H9 (cell line): ENCODE data around the gene FNIP2. TPM values are rescaled to one million over a fixed set of nuclear protein-coding genes. Genes with fewer than 3 reads are reported as not detected.

ENCODE experiments used
- DNase-seq: peaks from one replicate; pipeline ENCODE4 v3.0.0-alpha.2; 2017
- H2AFZ ChIP-seq: one replicate; pipeline ENCODE4 v1.6.1; 2013; ENCODE audit warnings: mild to moderate bottlenecking, low read length, control low read depth, moderate library complexity
- H2AK5ac ChIP-seq: 2 replicates; pipeline ENCODE4 v1.6.1; 2013; ENCODE audit warnings: low read length, control low read depth, mixed read lengths; ENCODE audit not compliant: insufficient read length
- H2BK120ac ChIP-seq: one replicate; pipeline ENCODE4 v1.6.1; 2013; ENCODE audit warnings: low read depth, mild to moderate bottlenecking, low read length, control low read depth, inconsistent platforms; ENCODE audit not compliant: poor library complexity, severe bottlenecking
- H2BK12ac ChIP-seq: 2 replicates; pipeline ENCODE4 v1.6.1; 2013; ENCODE audit warnings: low read length, control low read depth, mixed read lengths, low read depth; ENCODE audit not compliant: insufficient read length
- H2BK15ac ChIP-seq: 2 replicates; pipeline ENCODE4 v1.6.1; 2013; ENCODE audit warnings: low read depth, low read length, control low read depth
- H2BK20ac ChIP-seq: one replicate; pipeline ENCODE4 v1.6.1; 2013; ENCODE audit warnings: low read depth, mild to moderate bottlenecking, low read length, control low read depth, inconsistent platforms; ENCODE audit not compliant: poor library complexity, severe bottlenecking
- H2BK5ac ChIP-seq: 2 replicates; pipeline ENCODE4 v1.6.1; 2013; ENCODE audit warnings: low read length, control low read depth, mixed read lengths; ENCODE audit not compliant: insufficient read length
- H3K14ac ChIP-seq: 2 replicates; pipeline ENCODE4 v1.6.1; 2013; ENCODE audit warnings: low read length, control low read depth; ENCODE audit not compliant: insufficient read depth
- H3K18ac ChIP-seq: 2 replicates; pipeline ENCODE4 v1.6.1; 2013; ENCODE audit warnings: low read depth, mild to moderate bottlenecking, mixed read lengths, low read length, control low read depth; ENCODE audit not compliant: insufficient read length
- H3K23ac ChIP-seq: 2 replicates; pipeline ENCODE4 v1.6.1; 2013; ENCODE audit warnings: low read length, control low read depth, mixed read lengths, low read depth; ENCODE audit not compliant: insufficient read length
- H3K23me2 ChIP-seq: 2 replicates; pipeline ENCODE4 v1.6.1; 2013; ENCODE audit warnings: low read depth, mild to moderate bottlenecking, mixed read lengths, low read length, control low read depth; ENCODE audit not compliant: insufficient read length, poor library complexity, severe bottlenecking
- H3K27ac ChIP-seq: 2 replicates; pipeline ENCODE4 v1.5.1; 2013; ENCODE audit warnings: low read length, control low read depth, mixed read lengths, low read depth; ENCODE audit not compliant: insufficient read length
- H3K27me3 ChIP-seq: 2 replicates; pipeline ENCODE4 v1.6.1; 2013; ENCODE audit warnings: low read length, control low read depth, inconsistent platforms; ENCODE audit not compliant: insufficient read depth
- H3K4ac ChIP-seq: 2 replicates; pipeline ENCODE4 v1.6.1; 2013; ENCODE audit warnings: low read depth, mild to moderate bottlenecking, control low read depth, inconsistent platforms, low read length, moderate library complexity
- H3K4me1 ChIP-seq: 2 replicates; pipeline ENCODE4 v1.6.1; 2013; ENCODE audit warnings: low read length, control low read depth, inconsistent platforms; ENCODE audit not compliant: insufficient read depth
- H3K4me2 ChIP-seq: 2 replicates; pipeline ENCODE4 v1.6.1; 2013; ENCODE audit warnings: low read length, control low read depth, mixed read lengths; ENCODE audit not compliant: insufficient read length, insufficient read depth
- H3K56ac ChIP-seq: 2 replicates; pipeline ENCODE4 v1.6.1; 2013; ENCODE audit warnings: low read depth, mild to moderate bottlenecking, mixed read lengths, low read length, control low read depth; ENCODE audit not compliant: insufficient read length
- H3K79me1 ChIP-seq: 2 replicates; pipeline ENCODE4 v1.6.1; 2013; ENCODE audit warnings: low read depth, mild to moderate bottlenecking, moderate library complexity, low read length, control low read depth, inconsistent platforms; ENCODE audit not compliant: insufficient read depth, poor library complexity, severe bottlenecking
- H3K79me2 ChIP-seq: 2 replicates; pipeline ENCODE4 v1.6.1; 2013; ENCODE audit warnings: low read length, control low read depth, inconsistent platforms; ENCODE audit not compliant: insufficient read depth
- H3K9ac ChIP-seq: 2 replicates; pipeline ENCODE4 v1.6.1; 2013; ENCODE audit warnings: low read length, control low read depth, mixed read lengths; ENCODE audit not compliant: insufficient read length; ENCODE audit errors: extremely low read depth
- H3K9me3 ChIP-seq: one replicate; pipeline ENCODE4 v1.6.1; 2013; ENCODE audit warnings: low read depth, low read length, inconsistent platforms; ENCODE audit not compliant: control insufficient read depth
- H3T11ph ChIP-seq: one replicate; pipeline ENCODE4 v1.6.1; 2013; ENCODE audit warnings: mild to moderate bottlenecking, low read length, control low read depth, inconsistent platforms
- H4K20me1 ChIP-seq: one replicate; pipeline ENCODE4 v1.6.1; 2013; ENCODE audit not compliant: control insufficient read depth, insufficient read length, insufficient read depth
- H4K5ac ChIP-seq: 2 replicates; pipeline ENCODE4 v1.6.1; 2013; ENCODE audit warnings: low read depth, mild to moderate bottlenecking, mixed read lengths, low read length, control low read depth; ENCODE audit not compliant: insufficient read length
- H4K8ac ChIP-seq: replicated peaks from 2 replicates; pipeline ENCODE4 v1.6.1; 2013; ENCODE audit warnings: low read length, control low read depth, mixed read lengths, low read depth; ENCODE audit not compliant: insufficient read length
- H4K91ac ChIP-seq: 2 replicates; pipeline ENCODE4 v1.6.1; 2013; ENCODE audit warnings: low read depth, mild to moderate bottlenecking, moderate library complexity, mixed read lengths, low read length, control low read depth; ENCODE audit not compliant: insufficient read length
- H3K27ac Mint-ChIP-seq, 3 experiments: 2 replicates in 2 of 3; 3 replicates in 1 of 3; pipeline ENCODE4 v1.8.0; 2020 to 2021; ENCODE audit warnings: mixed read lengths in 3 of 3, mild to moderate bottlenecking in 1 of 3, moderate library complexity in 1 of 3
- H3K27me3 Mint-ChIP-seq: 2 replicates; pipeline ENCODE4 v1.8.0; 2021; ENCODE audit warnings: low read depth, mild to moderate bottlenecking, moderate library complexity, mixed read lengths
- H3K36me3 Mint-ChIP-seq, 3 experiments: 2 replicates in 2 of 3; 3 replicates in 1 of 3; pipeline ENCODE4 v1.8.0; 2020 to 2021; ENCODE audit warnings: low read depth in 3 of 3, mixed read lengths in 3 of 3; ENCODE audit not compliant: insufficient read depth in 1 of 3
- H3K4me1 Mint-ChIP-seq, 2 experiments: 2 replicates each; pipeline ENCODE4 v1.8.0; 2020; ENCODE audit warnings: mixed read lengths in 2 of 2
- H3K4me3 Mint-ChIP-seq, 2 experiments: 2 replicates in 1 of 2; 3 replicates in 1 of 2; pipeline ENCODE4 v1.8.0; 2020 to 2021; ENCODE audit warnings: mild to moderate bottlenecking in 2 of 2, mixed read lengths in 2 of 2, moderate library complexity in 1 of 2
- H3K9me3 Mint-ChIP-seq, 2 experiments: 2 replicates in 1 of 2; 3 replicates in 1 of 2; pipeline ENCODE4 v1.8.0; 2020; ENCODE audit warnings: mild to moderate bottlenecking in 2 of 2, mixed read lengths in 2 of 2, moderate library complexity in 1 of 2
- CTCF ChIP-seq: fragments of 200-600 bp; sonication (generic); conservative IDR thresholded peaks from 3 replicates; pipeline ENCODE4 v1.8.0; 2021; ENCODE audit warnings: antibody characterized with exemption, mild to moderate bottlenecking
- WGBS: extraction: QIAGEN DNeasy Blood & Tissue Kit; methylation state at CpG from one replicate; pipeline ENCODE4 v1.1.7; 2013; ENCODE audit warnings: missing lambda C conversion rate, low lambda C conversion rate, mixed read lengths; ENCODE audit not compliant: insufficient read length; ENCODE audit errors: extremely low coverage; 5-methylcytosine and 5-hydroxymethylcytosine counted together
- total RNA-seq: library from RNA; stranded (reverse); gene quantifications from 2 replicates; pipeline ENCODE4 v1.2.1, GENCODE V29; 2021

The FNIP2 gene
- total RNA-seq, 1 experiment from 2014 or later = 9.6 TPM

GRCh38 chr4:158941895-158942294 lies 173.1 kb downstream of the FNIP2 start:
- H3K23me2 ChIP-seq = no peaks in the 10 kb centered on the region
- no CpG with 5 or more reads among the region's 2 CpGs for WGBS
- H3K27me3 Mint-ChIP-seq = no peaks in the 10 kb centered on the region

More at GRCh38 chr4:158941895-158942294, 173.1 kb downstream of the FNIP2 start:
- Histone ChIP-seq H2BK15ac (no peak overlapping the region), H3K4ac (no peak overlapping the region), H3K4me1 (0 out of 2 replicates have a peak, but pooled peaks cover 3% of the 10 kb centered on the region), H3K56ac (no peak overlapping the region), H3K79me2 (no peaks in the 10 kb centered on the region), H3K27me3 (no peaks in the 10 kb centered on the region), H4K8ac (no peak overlapping the region), H3K27ac (no peak overlapping the region), H3K4me2 (no peak overlapping the region), H3K18ac (no peak overlapping the region), H2AFZ (no peak overlapping the region), H3K9me3 (no peaks in the 10 kb centered on the region), H3T11ph (no peak overlapping the region), H2BK20ac (no peak overlapping the region), H4K5ac (no peak overlapping the region), H4K20me1 (no peaks in the 10 kb centered on the region), H2BK12ac (no peak overlapping the region), H3K9ac (no peak overlapping the region), H3K14ac (no peak overlapping the region), H2BK120ac (no peak overlapping the region), H3K23ac (no peak overlapping the region), H2AK5ac (no peak overlapping the region), H3K79me1 (no peaks in the 10 kb centered on the region), H4K91ac (no peak overlapping the region), H2BK5ac (no peak overlapping the region)
- no peak overlapping the region for H3K4me3 Mint-ChIP-seq
- DNase-seq = no peak
- H3K36me3 Mint-ChIP-seq = no peaks in the 10 kb centered on the region
- H3K9me3 Mint-ChIP-seq = no peaks in the 10 kb centered on the region
- peaks cover 10 to 12% of the 10 kb centered on the region in 2 experiments for H3K4me1 Mint-ChIP-seq
- no peak for TF ChIP-seq CTCF
- H3K27ac Mint-ChIP-seq = no peak overlapping the region
